Stimulated activated CD8-positive, alpha-beta memory T cell treated with anti-CD3 and anti-CD28 coated beads, Interleukin-15, amount 100 ng/mL, for 48 hours (primary cell): Measurements from ENCODE around the gene ULK4.
"Not testable (repeated sequence)": the region's sequence is repeated elsewhere in the genome, so short reads cannot be mapped to it uniquely, and the experiment has no call there.

Experiments used
- DNase-seq, 2 donors: peaks; one replicate each; pipeline ENCODE4 v3.0.0-alpha.2; 2020; ENCODE audit warnings: low read depth in 2 of 2

The ULK4 gene

GRCh38 chr3:41690766-41691563 is 270.9 kb downstream of the ULK4 start:
- DNase-seq: no peak

- no peak for DNase-seq
Observed at GRCh38 chr3:41688595-41689380, 273.1 kb downstream of the ULK4 start.

GRCh38 chr3:41684797-41685735 is 276.8 kb downstream of the ULK4 start:
- no peak for DNase-seq

GRCh38 chr3:41683666-41684350 is 278.1 kb downstream of the ULK4 start:
- no peak for DNase-seq

GRCh38 chr3:41682996-41683395 is 278.9 kb downstream of the ULK4 start:
- DNase-seq: no peak

GRCh38 chr3:41682382-41682781 is 279.5 kb downstream of the ULK4 start:
- DNase-seq: no peak

GRCh38 chr3:41681479-41681878 is 280.4 kb downstream of the ULK4 start:
- DNase-seq: no peak

- no peak for DNase-seq
Observed at GRCh38 chr3:41679374-41679773, 282.5 kb downstream of the ULK4 start.

- not testable (repeated sequence) for DNase-seq
Observed at GRCh38 chr3:41675102-41675501, 286.8 kb downstream of the ULK4 start.

GRCh38 chr3:41674449-41674848 is 287.5 kb downstream of the ULK4 start:
- DNase-seq: no peak

- no peak for DNase-seq
Observed at GRCh38 chr3:41673650-41674049, 288.3 kb downstream of the ULK4 start.

- no peak for DNase-seq
Observed at GRCh38 chr3:41668379-41668778, 293.5 kb downstream of the ULK4 start.

GRCh38 chr3:41662288-41662687 is 299.6 kb downstream of the ULK4 start:
- DNase-seq: no peak

- DNase-seq: no peak
Observed at GRCh38 chr3:41661796-41662195, 300.1 kb downstream of the ULK4 start.

- DNase-seq: no peak
Observed at GRCh38 chr3:41660510-41660909, 301.4 kb downstream of the ULK4 start.

GRCh38 chr3:41653571-41654239 is 308.2 kb downstream of the ULK4 start:
- DNase-seq: no peak

GRCh38 chr3:41652931-41653330 is 309.0 kb downstream of the ULK4 start:
- no peak for DNase-seq

GRCh38 chr3:41652506-41652905 is 309.4 kb downstream of the ULK4 start:
- DNase-seq: no peak

- DNase-seq: no peak
Observed at GRCh38 chr3:41651718-41652117, 310.2 kb downstream of the ULK4 start.

- DNase-seq: no peak
Observed at GRCh38 chr3:41650406-41650805, 311.5 kb downstream of the ULK4 start.
